T-helper 1 cell treated with Interleukin-12 subunit alpha and Interleukin-12 subunit beta and Interleukin-4 antibody, amounts not matched to agents 30 ng/mL and 1 ng/mL, for 36 hours (primary cell): Measurements from ENCODE around the gene EPN1. TPM values are rescaled to one million over a fixed set of nuclear protein-coding genes. Genes with fewer than 3 reads are reported as not detected.

Source experiments
- intact Hi-C: fragments of 100-400 bp; cut with micrococcal nuclease; formaldehyde crosslinking; loops from one replicate; pipeline ENCODE4 v1.15.1; 2024
- total RNA-seq: library from RNA; stranded (reverse); gene quantifications from 2 replicates; pipeline ENCODE4 v1.2.3, GENCODE V29; 2022

EPN1 gene
- total RNA-seq, 1 donor from 2014 or later: 55.9 TPM

- intact Hi-C loops: loop anchor here (1.0 to 2.0 kb wide), 7 partner anchors 22 to 639 kb away; partner anchors contain the start of genes FIZ1, PPP1R12C, ZNF444 and ZNF787
Observed at GRCh38 chr19:55675661-55676354, 782 bp downstream of the EPN1 start.

GRCh38 chr19:55676383-55676782 is 1.4 kb downstream of the EPN1 start:
- intact Hi-C loops: no loop called here

- intact Hi-C loops: no loop called here
Observed at GRCh38 chr19:55676889-55677505, 2.0 kb downstream of the EPN1 start.

GRCh38 chr19:55677572-55678028 is 2.6 kb downstream of the EPN1 start:
- intact Hi-C loops: no loop called here

- intact Hi-C loops: no loop called here
Observed at GRCh38 chr19:55678121-55678671, 3.2 kb downstream of the EPN1 start.

- intact Hi-C loops: no loop called here
Observed at GRCh38 chr19:55679343-55680257, 4.6 kb downstream of the EPN1 start.

- intact Hi-C loops: no loop called here
Observed at GRCh38 chr19:55680339-55681130, 5.5 kb downstream of the EPN1 start.

GRCh38 chr19:55681131-55682092 is 6.4 kb downstream of the EPN1 start:
- intact Hi-C loops: no loop called here

- intact Hi-C loops: no loop called here
Observed at GRCh38 chr19:55683449-55684261, 8.6 kb downstream of the EPN1 start.

GRCh38 chr19:55684946-55685681 is 10.1 kb downstream of the EPN1 start:
- intact Hi-C loops: no loop called here

GRCh38 chr19:55685776-55686175 is 10.8 kb downstream of the EPN1 start:
- intact Hi-C loops: no loop called here

GRCh38 chr19:55686311-55687050 is 11.5 kb downstream of the EPN1 start:
- intact Hi-C loops: no loop called here

GRCh38 chr19:55687281-55688201 is 12.5 kb downstream of the EPN1 start:
- intact Hi-C loops: no loop called here

GRCh38 chr19:55688422-55689218 is 13.6 kb downstream of the EPN1 start:
- intact Hi-C loops: no loop called here

- intact Hi-C loops: no loop called here
Observed at GRCh38 chr19:55689411-55690108, 14.5 kb downstream of the EPN1 start.
